ENCODE data around the gene WWC2. TPM values are rescaled to one million over a fixed set of nuclear protein-coding genes. Genes with fewer than 3 reads are reported as not detected.

WWC2 gene
- total RNA-seq, 4 donors from 2014 or later = 7.4 to 24.8 (median 8.0) TPM

DNA sequence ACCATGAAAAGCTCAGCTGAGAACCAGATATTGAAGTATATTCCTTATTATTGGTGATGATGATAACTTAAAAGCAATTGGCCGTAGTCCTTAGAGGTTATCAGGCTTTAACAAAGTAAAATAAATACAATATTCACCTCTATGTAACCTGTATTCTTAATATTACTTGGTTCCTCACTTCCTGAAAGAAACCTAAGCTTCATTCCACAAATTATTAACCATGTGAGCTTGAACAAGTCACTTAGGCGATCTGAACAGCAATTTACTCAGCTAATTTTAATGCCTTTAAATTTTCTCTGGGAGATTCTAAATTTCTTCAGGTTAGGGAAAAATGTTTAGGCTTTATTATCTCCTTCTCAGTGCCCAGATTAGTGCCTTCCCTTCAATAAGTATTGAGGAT lies 151.8 kb downstream of the WWC2 start:
- no peaks in the 10 kb centered on the region for H3K9me3 ChIP-seq
- H3K27me3 ChIP-seq = no peaks in the 10 kb centered on the region
- H3K4me1 ChIP-seq = no peaks in the 10 kb centered on the region
- intact Hi-C loops (cut with DNase I) = loop anchor here (5.0 kb wide), 1 partner anchor 174 kb away; no protein-coding TSS in a partner anchor
- TF ChIP-seq, protein P1, sequence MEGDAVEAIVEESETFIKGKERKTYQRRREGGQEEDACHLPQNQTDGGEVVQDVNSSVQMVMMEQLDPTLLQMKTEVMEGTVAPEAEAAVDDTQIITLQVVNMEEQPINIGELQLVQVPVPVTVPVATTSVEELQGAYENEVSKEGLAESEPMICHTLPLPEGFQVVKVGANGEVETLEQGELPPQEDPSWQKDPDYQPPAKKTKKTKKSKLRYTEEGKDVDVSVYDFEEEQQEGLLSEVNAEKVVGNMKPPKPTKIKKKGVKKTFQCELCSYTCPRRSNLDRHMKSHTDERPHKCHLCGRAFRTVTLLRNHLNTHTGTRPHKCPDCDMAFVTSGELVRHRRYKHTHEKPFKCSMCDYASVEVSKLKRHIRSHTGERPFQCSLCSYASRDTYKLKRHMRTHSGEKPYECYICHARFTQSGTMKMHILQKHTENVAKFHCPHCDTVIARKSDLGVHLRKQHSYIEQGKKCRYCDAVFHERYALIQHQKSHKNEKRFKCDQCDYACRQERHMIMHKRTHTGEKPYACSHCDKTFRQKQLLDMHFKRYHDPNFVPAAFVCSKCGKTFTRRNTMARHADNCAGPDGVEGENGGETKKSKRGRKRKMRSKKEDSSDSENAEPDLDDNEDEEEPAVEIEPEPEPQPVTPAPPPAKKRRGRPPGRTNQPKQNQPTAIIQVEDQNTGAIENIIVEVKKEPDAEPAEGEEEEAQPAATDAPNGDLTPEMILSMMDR (IDR thresholded peaks at IDR 0.05) = no peak
- TF ChIP-seq POLR2A (IDR thresholded peaks at IDR 0.05) = no peak
- 87 to 97% methylated on average over 2 of the region's 2 CpGs for WGBS, 2 donors
- no peak for DNase-seq
- peaks cover 0 to 59% (median 0%) of the 10 kb centered on the region in 3 donors for H3K36me3 ChIP-seq
- H3K4me3 ChIP-seq = no peak overlapping the region
- no peak overlapping the region for H3K27ac ChIP-seq

DNA sequence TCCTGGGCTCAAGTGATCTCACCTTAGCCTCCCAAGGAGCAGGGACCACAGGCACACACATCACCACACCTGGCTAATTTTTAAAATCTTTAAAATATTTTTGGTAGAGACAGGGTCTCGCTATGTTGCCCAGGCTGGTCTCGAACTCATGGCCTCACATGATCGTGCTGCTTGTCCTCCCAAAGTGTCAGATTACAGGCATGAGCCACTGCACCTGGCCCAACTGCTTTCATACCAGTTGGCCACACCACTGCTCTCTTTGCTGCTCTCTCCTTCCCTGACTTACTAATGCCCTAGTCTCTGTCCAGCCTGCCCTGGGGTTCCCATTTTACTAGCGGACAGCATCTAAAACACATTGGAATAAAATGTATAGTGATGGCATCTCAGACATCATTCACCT lies 153.9 kb downstream of the WWC2 start:
- TF ChIP-seq POLR2A (IDR thresholded peaks at IDR 0.05) = no peak
- TF ChIP-seq, protein P1 (IDR thresholded peaks at IDR 0.05) = no peak

DNA sequence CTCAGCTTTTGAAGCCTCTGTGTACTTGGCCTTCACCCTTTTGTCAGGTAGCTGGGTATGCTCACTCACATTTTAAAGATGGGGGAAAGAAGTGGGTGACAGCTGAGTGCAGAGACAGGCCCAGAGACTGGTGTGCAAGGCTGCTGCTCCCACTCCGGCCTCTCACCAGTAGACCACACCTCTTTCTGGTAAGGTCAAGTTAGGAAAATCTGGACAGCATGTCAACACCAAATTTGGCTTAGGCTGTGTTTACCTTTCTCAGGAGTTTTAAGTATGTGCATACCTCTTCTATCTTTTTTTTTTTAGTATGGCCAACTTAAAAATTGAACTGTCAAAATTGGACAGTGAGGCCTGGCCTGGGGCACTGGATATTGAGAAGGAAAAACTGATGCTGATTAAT lies 154.4 kb downstream of the WWC2 start:
- Histone ChIP-seq H3K4me3 (no peak overlapping the region), H3K4me1 (peaks cover 0 to 4% (median 0%) of the 10 kb centered on the region in 3 donors), H3K36me3 (peaks cover 0 to 54% (median 0%) of the 10 kb centered on the region in 3 donors), H3K9me3 (no peaks in the 10 kb centered on the region), H3K27me3 (no peaks in the 10 kb centered on the region), H3K27ac (no peak overlapping the region)
- DNase-seq = no peak
- WGBS, 2 donors = 80 to 88% methylated on average over 1 of the region's 1 CpG
- intact Hi-C loops (cut with DNase I) = loop anchor here (5.0 kb wide), 1 partner anchor 176 kb away; no protein-coding TSS in a partner anchor
- no peak for TF ChIP-seq POLR2A (IDR thresholded peaks at IDR 0.05)
- TF ChIP-seq, protein P1 (IDR thresholded peaks at IDR 0.05) = no peak

More for the DNA sequence above, 153.9 kb downstream of the WWC2 start:
- Histone ChIP-seq H3K27me3 (no peaks in the 10 kb centered on the region), H3K4me3 (no peak overlapping the region), H3K36me3 (peaks cover 0 to 55% (median 0%) of the 10 kb centered on the region in 3 donors), H3K9me3 (no peaks in the 10 kb centered on the region), H3K4me1 (peaks cover 0 to 4% (median 0%) of the 10 kb centered on the region in 3 donors), H3K27ac (no peak overlapping the region)
- DNase-seq = no peak
- intact Hi-C loops (cut with DNase I) = loop anchor here (5.0 kb wide), 1 partner anchor 176 kb away; no protein-coding TSS in a partner anchor
- 77 to 82% methylated on average over 4 of the region's 4 CpGs for WGBS, 2 donors

DNA sequence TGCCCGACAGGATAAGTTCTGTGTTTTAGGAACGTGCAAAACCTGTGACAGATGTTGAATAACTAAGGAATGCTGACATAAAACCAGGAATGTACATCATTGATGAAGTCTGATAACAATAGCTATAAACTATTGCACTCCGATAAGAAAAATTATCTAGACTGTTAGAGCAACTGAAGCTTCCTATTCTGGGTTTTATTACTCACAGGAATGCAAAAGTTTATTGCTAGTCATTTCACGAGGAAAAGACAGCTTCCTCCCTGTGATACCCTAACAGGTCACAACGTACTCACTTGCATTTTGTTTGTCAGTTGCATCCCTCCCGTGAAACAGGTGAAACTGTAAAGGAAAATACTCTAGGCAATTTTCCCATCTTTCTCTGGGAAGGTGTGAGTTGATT lies 155.1 kb downstream of the WWC2 start:
- intact Hi-C loops (cut with DNase I) = loop anchor here (5.0 kb wide), 1 partner anchor 177 kb away; no protein-coding TSS in a partner anchor
- Histone ChIP-seq H3K27ac (no peak overlapping the region), H3K36me3 (peaks cover 0 to 50% (median 0%) of the 10 kb centered on the region in 3 donors), H3K4me1 (peaks cover 0 to 4% (median 0%) of the 10 kb centered on the region in 3 donors), H3K9me3 (no peaks in the 10 kb centered on the region), H3K4me3 (no peak overlapping the region), H3K27me3 (no peaks in the 10 kb centered on the region)
- DNase-seq = no peak
- no peak for TF ChIP-seq POLR2A (IDR thresholded peaks at IDR 0.05)
- TF ChIP-seq, protein P1 (IDR thresholded peaks at IDR 0.05) = no peak
- 75 to 85% methylated on average over 6 of the region's 6 CpGs for WGBS, 2 donors

DNA sequence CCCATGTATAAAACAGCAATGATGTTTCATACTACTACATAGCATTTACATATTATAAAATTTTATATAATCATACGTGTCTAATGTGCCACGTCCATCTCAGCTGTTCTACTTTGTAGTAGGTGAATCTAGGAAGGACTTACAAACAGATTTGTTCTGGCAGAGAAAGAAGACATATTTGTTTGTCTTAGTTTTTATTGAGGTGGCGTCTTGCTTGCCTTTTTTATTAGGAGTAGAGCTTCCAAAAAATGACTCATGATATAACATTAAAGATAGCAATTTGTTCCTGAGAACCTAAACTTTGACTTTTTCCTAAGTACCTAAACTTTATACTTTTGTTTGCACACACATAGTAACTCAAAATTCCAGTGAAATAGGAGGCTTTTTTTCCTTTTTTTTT lies 156.4 kb downstream of the WWC2 start:
- intact Hi-C loops (cut with DNase I) = loop anchor here (5.0 kb wide), 1 partner anchor 318 kb away; no protein-coding TSS in a partner anchor

More for the DNA sequence above, 156.4 kb downstream of the WWC2 start:
- Histone ChIP-seq H3K27ac (no peak overlapping the region), H3K27me3 (no peaks in the 10 kb centered on the region), H3K4me1 (peaks cover 0 to 4% (median 0%) of the 10 kb centered on the region in 3 donors), H3K4me3 (no peak overlapping the region), H3K9me3 (no peaks in the 10 kb centered on the region), H3K36me3 (peaks cover 0 to 57% (median 0%) of the 10 kb centered on the region in 3 donors)
- TF ChIP-seq, protein P1 (IDR thresholded peaks at IDR 0.05) = no peak
- TF ChIP-seq POLR2A (IDR thresholded peaks at IDR 0.05) = no peak
- no peak for DNase-seq
- WGBS, 2 donors = 70 to 76% methylated on average over 3 of the region's 3 CpGs

All from esophagus squamous epithelium (tissue), 5 donors.